NCI-H748 treated with DMSO at 0.1 percent for 48 hours (cell line): ENCODE results near the gene ZCCHC8.
"Not testable (repeated sequence)": the region's sequence is repeated elsewhere in the genome, so short reads cannot be mapped to it uniquely, and the experiment has no call there.

Source experiments
- DNase-seq: peaks from one replicate; lab custom pipeline; 2025; lab: John Stamatoyannopoulos, UW

The ZCCHC8 gene

DNA sequence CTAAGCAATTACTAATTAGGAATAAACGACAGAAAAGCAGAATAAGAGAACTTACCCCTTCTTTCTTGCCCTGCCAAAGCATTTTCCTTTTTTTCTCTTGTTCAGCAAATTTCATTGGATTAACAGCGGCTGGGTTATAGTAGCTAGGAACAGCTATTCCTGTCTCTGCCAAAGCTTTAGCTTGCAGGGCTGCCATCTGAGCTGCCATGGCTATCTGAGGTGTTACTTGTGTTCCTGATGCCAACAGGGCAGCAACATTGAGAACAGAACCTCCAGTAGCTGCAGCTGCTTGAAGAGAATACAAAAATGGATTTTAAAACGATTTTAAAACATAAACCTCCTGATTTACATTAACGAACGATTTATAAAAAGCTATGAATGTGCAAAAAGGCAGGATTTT lies 7.4 kb upstream of the ZCCHC8 start:
- DNase-seq = no peak

DNA sequence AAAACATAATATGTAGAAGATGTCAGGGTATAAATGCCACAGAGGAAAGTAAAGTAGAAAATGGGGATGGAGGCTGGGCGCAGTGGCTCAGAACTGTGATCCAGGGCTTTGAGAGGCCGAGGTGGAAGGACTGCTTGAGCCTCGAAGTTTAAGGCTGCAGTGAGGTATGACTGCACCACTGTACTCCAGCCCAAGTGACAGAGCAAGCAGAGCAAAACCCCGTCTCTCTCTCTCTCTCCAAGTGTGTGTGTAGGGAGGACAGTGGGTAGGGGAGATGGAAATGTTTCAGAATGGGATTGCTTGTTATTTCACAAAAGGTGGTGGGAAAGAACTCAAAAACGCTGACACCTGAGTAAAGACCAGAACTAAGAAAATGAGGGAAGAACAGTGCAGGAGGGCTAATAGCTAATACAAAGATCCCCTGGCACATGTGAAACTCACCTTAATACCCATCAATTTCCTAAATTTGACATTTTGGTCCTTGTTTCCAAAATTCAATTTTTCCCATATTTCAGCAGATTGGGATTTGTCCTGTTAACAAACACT lies 5.7 kb upstream of the ZCCHC8 start:
- DNase-seq = no peak

DNA sequence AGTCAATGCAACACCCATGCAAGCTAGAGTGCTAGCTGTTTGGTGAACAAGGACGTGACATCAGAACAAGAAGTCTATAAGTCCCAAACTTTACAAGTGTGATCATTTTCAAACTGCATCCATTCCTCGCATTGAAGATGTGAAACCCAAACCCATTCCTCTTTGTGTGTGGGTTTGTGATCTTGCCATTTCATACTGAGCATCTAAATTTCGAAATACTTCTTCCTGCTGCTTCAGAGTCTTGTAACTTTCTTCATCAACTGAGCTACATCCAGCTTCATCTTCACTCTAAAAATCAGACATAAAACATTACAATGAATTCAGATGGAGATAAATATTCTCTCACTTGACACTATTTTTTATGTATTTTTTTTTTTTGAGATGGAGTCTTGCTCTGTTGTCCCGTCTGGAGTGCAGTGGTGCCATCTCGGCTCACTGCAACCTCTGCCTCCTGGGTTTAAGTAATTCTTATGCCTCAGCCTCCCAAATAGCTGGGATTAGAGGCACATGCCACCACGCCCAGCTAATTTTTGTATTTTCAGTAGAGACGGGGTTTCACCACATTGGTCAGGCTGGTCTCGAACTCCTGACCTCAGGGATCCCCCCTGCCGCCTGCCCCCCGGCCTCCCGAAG lies 4.8 kb upstream of the ZCCHC8 start:
- no peak for DNase-seq

DNA sequence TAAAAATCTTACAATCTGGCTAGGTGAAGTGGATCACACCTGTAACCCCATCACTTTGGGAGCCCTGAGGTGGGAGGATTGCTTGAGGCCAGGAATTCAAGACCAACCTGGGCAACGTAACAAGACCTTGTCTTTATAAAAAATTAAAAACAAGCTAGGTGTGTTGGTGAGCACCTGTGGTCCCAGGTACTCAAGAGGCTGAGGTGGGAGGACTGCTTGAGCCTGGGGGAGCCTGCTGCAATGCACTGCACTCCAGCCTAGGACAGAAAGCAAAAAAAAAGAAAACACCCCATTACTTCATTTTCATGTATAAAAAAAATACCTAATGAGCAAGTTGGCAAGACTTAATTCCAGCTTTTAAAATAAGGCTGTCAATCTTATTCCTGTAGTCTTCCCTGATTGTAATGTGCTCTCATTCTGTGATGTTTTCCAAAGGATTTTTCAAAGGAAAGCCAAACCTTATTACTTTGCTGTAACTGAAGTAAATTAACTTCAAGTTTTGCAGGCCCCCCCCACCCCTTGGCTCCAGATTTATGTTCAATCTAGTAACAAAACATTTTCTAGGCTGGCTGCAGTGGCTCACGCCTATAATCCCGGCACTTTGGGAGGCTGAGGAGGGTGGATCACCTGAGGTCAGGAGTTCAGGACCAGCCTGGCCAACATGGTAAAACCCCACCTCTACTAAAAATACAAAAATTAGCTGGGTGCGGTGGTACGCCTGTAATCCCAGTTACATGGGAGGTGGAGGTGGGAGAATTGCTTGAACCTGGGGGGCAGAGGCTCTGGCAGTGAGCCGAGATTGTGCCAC lies 3.3 kb upstream of the ZCCHC8 start:
- no peak for DNase-seq

DNA sequence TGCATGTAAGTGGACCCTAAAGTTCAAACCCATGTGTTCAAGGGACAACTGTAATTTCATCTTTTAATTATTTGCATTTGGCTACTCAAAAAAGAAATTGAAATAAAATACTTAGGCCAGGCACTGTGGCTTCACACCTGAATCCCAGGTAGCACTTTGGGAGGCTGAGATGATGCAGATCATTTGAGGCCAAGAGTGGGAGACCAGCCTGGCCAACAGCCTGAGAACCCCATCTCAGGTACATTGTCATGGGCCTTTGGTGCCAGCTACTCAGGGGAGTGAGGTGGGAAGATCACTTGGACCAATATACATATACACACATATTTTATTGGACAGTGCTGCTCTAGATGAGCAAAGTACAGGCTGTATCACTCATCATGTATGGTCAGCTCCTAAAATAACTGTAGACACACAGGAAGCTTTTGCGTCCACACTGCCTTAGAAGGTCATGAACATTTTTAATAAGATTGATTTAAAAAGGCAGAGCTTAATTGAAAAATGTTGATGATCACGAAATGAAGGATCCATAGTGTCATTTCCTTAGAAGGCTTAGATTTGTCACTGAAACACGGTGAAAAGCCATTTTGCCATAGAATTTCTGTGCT lies 2.5 kb upstream of the ZCCHC8 start:
- DNase-seq = no peak

DNA sequence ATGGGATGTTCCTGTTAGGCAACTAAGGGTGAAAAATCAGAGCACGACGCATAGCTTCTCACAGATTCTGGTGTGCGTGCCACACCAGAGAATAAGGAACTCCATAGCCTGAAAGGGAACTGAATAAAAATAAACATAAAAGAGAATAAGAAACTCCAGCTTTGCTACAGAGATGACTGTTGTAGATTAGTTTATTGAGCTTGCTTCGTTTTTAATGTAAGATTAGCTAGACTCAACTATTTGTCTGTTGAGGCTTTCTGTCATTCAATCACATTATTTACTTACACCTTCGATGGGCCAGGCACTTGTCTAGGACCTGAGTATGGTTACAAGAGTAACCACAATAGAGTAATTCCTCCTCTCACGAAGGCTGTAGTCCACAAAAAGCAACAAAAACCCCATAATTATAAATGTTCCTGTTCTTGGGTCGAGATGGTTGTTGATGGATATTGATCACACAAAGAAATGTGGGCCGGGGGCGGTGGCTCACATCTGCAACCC lies 807 bp upstream of the ZCCHC8 start:
- no peak for DNase-seq

DNA sequence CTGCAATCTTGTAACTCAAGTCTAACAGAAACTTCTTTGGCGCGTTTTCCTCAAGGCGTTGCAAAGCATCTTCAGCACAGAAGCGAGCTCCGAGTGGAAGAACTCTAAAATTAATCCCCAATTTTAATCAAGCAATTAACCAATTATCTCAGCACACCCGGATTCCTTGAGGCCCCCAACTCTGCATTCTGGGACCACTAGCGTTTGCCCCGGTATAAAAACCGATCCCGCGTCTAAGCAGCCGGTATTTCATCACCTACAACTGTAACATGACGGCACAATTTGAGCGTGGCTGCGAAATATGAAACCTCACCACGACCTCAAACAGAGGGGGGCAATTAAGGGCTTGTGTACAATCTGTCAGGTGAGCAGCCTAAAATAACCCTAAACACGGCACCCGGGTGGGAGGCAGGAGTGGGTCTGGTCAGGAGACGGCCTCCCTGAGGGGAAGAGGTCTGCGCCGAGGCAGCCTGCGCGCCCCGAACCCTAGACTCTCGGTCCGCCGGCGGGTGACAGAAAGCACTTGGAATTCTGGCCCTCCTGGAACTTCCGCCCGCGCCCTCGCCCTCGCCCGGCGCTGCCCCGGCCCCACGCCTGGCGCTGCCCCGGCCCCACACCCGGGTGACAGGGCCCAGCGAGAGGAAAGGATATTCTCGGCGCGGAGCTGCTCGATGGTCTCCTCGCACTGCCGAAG lies 594 bp downstream of the ZCCHC8 start:
- DNase-seq = peak; percentile 53

DNA sequence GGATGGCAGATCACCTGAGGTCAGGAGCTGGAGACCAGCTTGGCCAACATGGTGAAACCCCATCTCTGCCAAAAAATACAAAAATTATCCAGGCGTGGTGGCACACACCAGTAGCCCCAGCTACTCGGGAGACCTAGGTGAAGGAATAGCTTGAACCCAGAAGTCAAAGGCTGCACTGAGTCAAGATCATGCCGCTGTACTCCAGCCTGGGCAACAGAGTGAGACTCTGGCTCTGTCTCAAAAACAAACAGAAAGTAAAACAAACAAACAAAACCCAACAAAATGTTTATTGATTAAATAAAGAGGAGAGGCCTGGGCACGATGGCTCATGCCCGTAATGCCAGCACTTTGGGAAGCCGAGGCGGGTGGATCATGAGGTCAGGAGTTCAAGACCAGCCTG lies 5.5 kb downstream of the ZCCHC8 start:
- DNase-seq = no peak

DNA sequence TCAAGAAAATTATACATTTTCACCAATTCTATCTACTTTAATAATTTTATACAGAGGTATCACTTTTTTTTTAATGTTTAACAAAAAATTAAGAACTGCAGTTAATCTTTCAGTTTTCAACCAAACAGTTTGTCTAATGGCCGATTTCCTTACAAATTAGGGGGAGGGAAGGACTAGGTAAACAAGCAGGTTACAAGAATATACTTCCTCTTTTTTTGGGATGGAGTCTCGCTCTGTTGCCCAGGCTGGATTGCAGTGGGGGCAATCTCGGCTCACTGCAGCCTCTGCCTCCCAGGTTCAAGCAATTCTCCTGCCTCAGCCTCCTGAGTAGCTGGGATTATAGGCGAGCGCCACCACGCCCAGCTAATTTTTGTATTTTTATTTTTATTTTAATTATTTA lies 7.5 kb downstream of the ZCCHC8 start:
- not testable (repeated sequence) for DNase-seq

DNA sequence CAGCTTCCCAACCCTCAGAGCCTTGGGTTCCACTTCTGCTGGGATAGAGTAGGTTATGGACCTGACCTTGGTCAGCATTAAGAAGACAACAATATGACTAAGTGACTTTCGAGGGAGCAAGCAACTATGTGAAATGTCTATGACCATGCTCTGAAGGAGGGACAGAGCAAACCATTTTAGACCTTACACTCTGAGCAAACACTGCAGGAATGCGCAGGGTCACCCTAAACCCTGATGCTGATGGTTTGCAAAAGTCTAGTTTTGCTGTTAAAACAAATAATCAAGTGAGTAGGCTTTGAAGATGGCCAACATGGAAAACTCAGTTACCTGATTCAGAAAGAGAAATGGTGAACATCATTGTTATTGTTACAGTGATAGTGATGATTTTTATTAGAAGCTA lies 8.7 kb downstream of the ZCCHC8 start:
- DNase-seq = no peak

DNA sequence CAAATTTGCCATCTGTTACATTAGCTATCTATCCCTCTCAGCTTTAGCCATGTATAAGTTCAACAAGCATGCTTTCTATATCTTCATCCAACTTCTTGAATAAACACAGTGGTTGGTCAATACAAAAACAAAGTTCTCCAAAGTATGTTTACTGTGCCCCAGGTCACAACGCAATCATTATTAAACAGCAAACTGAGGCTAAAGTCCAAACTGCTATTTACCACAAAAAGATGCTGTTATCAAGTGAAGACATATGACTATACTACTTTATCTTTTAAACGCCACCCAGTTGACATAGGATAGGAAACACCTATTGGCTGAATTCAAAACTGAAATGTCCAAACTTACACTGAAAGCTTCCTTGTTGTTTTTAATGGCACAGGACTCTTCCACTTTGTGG lies 11.7 kb downstream of the ZCCHC8 start:
- DNase-seq = no peak

DNA sequence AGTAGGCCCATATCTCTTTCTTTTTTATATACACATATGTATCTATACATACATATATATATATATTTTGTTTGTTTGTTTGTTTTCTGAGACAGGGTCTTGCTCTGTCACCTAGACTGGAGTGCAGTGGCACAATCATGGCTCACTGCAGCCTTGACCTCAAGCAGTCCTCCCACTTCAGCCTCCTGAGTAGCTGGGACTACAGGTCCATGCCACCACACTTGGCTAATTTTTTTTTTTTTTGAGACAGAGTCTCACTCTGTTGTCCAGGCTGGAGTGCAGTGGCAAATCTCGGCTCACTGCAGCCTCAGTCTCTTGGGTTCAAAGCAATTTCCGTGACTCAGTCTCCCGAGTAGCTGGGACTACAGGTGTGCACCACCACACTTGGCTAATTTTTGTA lies 12.9 kb downstream of the ZCCHC8 start:
- DNase-seq = not testable (repeated sequence)

DNA sequence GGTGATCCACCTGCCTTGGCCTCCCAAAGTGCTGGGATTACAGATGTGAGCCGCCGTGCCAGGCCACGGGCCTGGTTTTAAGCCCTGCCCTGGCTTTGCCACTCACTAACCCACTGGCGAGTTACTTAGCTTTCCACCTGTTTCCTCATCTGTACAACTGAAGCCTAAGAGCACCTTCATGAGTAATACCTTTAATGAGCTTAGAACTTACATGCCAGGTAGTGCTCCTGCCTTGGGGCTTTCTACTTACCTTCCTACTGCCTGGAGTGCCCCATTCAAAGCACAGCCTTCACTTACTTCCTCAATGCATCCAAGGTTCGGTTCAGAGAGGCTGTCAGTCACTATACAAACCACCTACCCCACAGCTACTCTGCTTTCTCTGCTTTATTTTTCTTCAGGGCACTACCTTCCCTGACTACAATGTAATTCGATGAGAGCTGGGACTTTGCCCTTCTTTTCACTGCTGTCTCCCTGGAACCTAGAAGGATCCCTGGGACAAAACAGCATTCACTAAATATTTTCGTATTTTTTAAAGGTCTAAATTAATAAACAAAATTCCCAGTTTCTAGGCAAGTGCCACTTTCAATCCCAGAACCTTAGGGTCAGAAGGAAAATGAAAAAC lies 13.8 kb downstream of the ZCCHC8 start:
- no peak for DNase-seq

DNA sequence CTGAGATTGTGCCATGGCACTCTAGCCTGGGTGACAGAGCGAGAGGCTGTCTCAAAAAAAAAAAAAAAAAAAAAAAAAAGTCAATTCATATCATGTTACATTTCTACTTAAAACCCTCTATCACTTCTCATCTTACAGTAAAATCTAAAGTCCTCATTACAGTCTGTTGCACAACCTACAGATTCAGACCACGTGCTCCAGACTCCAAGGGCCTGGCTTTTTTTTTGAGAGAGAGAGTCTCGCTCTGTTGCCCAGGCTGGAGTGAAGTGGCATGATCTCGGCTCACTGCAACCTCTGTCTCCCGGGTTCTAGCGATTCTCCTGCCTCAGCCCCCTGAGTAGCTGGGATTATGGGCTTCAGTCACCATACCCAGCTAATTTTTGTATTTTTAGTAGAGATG lies 14.4 kb downstream of the ZCCHC8 start:
- not testable (repeated sequence) for DNase-seq

DNA sequence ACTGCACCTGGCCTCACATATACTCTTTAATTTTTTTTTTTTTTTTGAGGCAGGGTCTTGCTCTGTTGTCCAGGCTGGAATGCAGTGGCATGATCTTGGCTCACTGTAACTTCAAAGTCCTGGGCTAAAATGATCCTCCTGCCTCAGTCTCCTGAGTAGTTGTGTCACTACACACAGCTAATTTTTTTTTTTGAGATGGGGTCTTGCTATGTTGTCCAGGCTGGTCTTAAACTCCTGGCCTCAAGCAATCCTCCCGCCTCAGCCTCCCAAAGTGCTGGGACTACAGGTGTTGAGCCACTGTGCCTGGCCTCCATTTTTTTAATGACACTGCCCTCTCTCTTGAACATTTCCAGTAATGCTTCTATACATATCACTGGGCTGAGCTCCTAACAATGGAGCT lies 16.3 kb downstream of the ZCCHC8 start:
- not testable (repeated sequence) for DNase-seq

DNA sequence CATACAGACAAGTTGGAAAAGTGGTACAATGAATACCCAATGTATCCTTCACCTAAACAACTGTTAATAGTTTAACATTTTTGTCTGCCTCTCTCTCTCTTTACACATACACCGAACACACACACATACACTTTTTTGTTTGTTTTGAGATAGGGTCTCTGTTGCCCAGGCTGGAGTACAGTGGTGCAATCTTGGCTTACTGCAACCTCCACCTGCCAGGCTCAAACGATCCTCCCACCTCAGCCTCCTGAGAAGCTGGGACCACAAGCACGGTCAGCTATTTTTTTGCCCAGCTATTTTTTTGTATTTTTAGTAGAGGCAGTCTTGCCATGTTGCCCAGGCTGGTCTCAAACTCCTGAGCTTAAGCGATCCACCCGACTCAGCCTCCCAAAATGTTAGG lies 16.8 kb downstream of the ZCCHC8 start:
- DNase-seq = no peak

DNA sequence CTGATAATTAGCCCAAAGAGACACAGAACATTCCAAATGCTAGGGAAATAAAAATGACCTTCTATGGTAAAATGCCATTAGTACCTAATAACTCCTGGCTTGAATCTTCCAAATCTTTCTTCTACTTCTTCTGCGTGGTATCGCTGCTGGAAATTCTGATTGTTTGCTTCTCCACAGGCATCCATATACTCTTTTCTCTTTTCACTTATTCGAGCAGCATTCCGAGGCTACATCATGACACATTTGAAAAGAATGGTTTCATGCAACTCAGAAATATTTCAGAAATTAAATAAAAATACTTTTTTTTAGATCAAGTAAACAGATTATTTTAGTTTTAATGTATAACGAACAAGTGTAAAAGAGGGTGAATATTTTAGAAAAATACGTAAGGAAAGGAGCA lies 18.9 kb downstream of the ZCCHC8 start:
- no peak for DNase-seq

DNA sequence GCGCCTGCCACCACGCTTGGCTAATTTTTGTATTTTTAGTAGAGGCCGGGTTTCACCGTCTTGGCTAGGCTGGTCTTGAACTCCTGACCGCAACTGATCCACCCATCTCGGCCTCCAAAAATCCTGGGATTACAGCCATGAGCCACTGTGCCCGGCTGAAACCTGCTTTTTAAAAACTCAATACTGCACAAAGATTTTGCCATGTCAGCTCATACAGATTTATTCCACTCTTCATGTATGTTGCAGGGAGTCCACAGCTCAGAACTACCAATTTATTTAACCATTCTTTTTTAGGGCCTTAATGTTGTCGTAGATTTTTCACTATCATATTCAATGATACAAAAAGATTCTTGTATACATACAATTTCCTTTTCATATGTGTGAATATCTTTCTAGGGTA lies 20.0 kb downstream of the ZCCHC8 start:
- no peak for DNase-seq

DNA sequence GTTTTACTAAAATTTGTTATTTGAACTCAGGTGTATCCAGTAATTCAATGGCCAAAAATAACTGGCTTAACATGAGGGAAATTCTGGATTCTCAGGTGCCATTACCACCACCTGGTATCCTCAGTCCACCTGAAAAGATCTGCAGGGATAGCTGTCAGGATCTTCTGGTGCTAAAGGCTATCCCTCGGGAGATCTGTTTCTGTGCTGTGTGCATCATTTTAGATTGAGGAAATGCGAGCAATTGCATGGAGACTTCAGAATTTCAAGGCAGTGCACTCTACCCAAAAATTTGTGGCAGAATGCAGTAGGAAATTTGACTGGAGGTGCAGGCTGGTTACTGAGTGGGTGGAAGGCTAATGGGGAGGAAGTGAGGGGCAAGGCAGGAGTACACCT lies 26.4 kb downstream of the ZCCHC8 start:
- no peak for DNase-seq

DNA sequence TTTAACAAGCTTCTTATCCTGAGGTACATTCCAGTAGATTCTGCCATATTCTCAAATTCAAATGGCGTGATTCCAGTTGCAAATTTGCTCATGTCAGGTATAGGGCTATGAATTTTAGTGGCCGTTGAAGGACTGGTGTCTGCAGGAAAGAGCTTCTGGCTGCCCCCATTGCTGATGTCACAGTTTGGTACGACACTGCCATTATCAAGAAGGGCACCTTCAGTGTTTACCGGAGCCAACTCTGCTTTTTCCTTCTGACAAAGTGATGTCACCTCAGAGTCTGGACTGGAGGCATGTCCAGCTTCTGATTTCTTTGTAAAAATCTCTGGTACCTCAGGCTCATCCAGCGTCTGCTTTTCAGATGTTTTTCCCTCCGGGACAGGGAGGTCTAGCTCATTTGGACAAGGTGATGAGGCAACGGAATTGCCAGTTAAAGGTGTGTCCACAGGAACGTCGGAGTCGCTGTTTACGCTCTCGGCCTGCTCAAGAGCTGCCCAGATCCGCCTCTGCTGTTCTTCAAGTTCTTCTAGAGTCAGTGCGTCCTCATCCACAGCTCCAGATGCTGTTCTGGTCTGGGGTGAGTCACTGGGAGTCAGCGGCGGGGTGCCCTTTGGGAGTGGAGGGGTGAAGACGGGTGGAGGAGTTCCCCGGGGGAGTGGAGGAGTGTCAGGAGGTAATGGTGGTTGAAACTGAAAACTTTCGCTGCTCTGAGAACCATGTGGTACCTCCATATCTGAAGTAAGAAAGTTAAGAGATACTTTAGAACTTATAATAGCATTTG lies 27.0 kb downstream of the ZCCHC8 start:
- DNase-seq = no peak
